Epidermal melanocyte (primary cell): ENCODE data around the gene KRT3.
"Not testable (repeated sequence)": the region's sequence is repeated elsewhere in the genome, so short reads cannot be mapped to it uniquely, and the experiment has no call there.

ENCODE experiments used
- DNase-seq: peaks from one replicate; pipeline ENCODE4 v3.0.0; 2011; ENCODE audit warnings: low spot score; ENCODE audit not compliant: insufficient read length

The KRT3 gene

DNA sequence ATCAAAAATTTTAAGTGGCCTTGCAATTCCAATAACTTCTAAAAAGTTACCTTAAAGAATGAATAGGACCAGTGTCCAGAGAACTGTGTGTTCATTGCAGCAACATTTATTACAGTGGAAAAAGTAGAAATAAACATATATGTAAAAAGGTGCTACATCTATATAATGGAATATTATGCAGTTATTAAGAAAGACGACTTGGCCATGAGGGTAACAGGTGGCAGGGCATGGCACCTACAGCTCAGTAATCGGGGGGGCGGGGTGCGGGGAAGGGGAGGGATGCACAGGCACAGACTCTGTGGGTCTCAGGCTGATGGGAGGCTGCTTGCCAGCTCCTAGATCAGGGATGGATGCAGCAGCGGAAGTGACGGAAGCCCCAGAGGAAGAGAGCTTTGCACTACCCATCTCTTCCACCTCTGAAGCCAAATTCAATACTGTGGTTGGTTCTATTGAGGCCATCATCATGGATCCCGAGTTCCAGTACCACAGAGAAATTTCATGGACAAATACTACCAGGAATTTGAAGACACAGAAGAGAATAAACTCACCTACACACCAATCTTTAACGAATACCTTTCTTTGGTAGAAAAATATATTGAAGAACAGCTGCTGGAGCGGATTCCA is 32.8 kb downstream of the KRT3 start:
- no peak for DNase-seq

DNA sequence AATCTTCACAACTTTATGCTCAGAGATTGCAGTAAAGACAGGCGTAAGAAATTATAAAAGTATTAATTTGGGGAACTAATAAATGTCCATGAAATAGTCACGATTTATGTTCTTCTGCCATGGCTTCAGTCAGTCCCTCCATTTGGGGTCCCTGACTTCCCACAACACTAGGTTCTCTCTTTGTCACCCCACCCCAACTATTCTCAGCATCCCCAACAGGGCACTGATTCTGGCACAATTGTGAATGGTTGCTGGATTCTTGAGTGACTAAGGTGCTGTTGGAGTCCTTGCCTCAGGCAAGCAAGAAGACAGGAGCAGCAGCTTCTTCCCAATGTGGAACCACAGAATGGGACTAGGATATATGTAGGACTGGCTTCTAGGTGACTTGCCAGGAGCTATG is 34.1 kb downstream of the KRT3 start:
- no peak for DNase-seq

DNA sequence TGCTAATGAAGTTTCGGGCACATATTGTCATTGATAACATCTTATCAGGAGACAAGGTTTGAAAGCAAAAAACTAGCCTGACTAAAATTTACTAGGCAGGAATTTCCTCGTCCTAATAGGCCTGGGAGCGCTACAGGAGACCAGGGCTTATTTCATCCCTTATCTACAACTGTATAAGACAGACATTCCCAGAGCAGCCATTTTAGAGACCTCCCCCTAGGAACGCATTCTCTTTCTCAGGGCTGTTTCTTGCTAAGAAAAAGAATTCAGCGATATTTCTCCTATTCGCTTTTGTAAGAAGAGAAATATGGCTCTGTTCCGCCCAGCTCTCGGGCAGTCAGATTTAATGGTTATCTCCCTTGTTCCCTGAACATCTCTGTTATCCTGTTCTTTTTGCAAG is 34.7 kb downstream of the KRT3 start:
- DNase-seq: not testable (repeated sequence)

GRCh38 chr12:52760623-52761022 is 35.3 kb downstream of the KRT3 start:
- no peak for DNase-seq

DNA sequence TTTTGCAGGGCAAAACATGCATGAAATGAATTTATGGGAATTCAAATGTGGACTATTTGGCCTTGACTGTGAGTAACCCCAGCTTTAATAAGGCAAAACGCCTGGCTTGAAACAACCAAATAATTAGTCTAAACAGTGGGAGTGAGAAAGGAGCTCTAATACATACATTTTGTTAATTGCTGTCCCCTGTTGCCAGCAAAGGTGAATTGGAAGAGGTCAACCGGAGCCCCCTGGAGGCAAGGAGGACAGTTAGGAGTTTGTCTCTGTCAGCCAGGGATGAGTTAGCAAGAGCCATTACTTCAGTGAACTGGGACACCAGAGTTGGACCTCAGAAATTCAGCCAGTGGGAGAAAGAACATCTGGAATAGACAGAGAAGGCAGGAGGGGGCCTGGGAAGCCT is 36.2 kb downstream of the KRT3 start:
- DNase-seq: no peak

DNA sequence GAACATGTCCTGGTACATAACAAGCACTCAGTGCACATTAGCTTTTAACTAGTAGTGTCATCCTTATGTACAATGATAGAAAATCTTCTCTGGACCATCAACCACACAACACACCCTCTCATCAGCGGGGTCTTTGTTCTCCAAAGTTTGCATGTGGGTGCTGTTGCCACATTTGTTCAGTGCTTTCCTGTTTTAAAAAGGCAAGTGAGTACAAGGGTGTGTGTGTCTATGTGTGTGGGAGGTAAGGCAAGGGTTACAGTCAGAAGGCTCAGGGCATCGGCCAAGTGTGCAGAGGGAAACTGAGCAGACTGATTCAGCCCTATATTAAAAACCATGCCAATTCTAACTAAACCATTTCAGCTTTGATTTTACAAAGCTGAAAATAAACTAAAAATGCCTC is 36.7 kb downstream of the KRT3 start:
- no peak for DNase-seq

- no peak for DNase-seq
These were observed 38.3 kb downstream of the KRT3 start for GRCh38 chr12:52757449-52758176.

DNA sequence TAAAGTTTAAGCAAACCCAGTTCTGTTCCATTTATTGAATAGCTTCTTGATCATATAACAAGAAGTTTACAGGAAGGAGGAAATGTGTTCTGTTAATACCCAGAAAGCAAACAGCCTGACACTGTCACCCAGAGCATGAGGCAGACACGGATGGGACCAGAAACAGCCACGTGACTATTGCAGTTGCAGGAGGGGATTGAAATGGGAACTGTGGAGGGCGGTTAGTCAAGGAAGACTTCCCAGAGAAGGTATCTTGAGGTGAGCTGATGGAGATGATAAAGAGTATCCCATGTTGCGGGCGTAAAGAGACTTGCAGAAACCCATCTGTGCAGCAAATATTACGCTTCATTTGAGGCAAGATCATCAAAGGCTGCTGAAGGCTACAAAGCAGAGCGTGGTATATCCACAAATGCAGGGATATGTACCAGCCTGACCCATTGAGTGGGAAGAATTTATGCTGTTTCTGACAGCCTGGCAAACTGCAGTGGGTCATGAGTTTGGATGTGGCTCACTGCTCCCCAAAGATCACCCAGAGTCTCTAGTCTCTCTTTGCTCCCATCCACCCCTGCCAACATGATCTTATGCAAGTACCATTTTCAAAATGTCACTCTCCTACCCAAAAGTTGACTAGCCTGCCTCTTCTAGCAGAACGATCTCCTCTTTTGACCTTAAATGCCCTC is 39.5 kb downstream of the KRT3 start:
- DNase-seq: no peak

GRCh38 chr12:52755533-52755932 is 40.4 kb downstream of the KRT3 start:
- no peak for DNase-seq

- DNase-seq: no peak
These were observed 41.8 kb downstream of the KRT3 start for GRCh38 chr12:52754135-52754534.

- no peak for DNase-seq
These were observed 42.6 kb downstream of the KRT3 start for GRCh38 chr12:52753283-52753682.

- no peak for DNase-seq
These were observed 43.4 kb downstream of the KRT3 start for GRCh38 chr12:52752516-52752915.

DNA sequence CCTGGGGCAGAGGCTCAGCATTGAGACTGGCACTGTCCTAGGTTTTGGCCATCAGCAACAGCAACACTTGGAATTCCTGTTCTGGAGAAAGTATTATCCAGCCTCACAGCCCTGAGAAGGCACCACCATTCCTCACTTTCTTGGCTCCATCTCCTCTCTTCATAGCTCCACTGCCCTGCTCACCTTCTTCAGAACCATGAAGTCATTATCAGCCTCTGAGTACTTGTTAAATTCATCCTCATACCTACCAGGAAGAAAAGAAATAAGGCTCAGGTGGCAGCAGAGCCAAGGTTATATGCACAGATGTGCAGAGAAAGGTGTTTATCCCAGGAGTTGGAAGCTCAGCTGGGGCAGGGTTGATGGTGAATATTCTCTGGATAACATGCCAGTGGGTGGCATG is 44.1 kb downstream of the KRT3 start:
- no peak for DNase-seq

DNA sequence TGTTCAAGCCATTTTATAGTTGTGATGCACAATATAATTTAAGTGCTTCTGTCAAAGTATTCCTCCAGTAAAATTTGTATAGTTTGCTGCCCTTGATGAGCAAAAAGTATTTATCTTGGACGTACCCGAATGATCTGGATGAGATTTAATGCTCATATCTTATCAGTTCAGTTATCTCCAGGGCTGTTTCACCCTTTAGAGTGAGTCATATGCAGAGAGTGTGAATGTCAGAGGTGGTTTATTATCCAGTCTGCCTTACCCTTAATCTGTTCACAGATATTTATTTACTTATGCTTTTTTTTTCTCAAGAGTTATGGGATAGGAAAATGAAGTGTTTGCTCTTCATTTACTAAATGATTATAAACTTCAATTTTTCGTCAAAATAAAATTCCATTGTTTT is 45.4 kb downstream of the KRT3 start:
- not testable (repeated sequence) for DNase-seq

DNA sequence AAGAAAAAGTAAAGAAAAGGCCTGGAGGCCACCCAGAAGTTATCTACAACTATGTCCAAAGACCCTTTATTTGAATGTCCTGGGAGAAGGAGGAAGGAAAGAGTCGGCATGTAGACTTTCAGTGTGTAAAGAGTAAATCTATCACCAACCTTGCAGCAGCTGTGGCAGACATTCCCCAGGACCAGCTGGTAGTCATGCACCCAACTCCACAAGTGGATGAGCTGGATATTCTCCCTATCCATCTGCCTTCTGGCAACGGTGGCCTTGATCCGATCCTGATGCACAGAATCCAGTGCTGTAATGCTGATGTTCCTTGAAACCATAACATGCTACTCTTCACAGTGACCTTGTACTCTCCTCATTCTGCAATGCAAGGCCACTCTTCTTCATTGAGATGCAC is 46.1 kb downstream of the KRT3 start:
- DNase-seq: no peak

- DNase-seq: no peak
These were observed 47.3 kb downstream of the KRT3 start for GRCh38 chr12:52748578-52748977.

- no peak for DNase-seq
These were observed 50.4 kb downstream of the KRT3 start for GRCh38 chr12:52745554-52745953.

- DNase-seq: no peak
These were observed 51.3 kb downstream of the KRT3 start for GRCh38 chr12:52744493-52745156.

DNA sequence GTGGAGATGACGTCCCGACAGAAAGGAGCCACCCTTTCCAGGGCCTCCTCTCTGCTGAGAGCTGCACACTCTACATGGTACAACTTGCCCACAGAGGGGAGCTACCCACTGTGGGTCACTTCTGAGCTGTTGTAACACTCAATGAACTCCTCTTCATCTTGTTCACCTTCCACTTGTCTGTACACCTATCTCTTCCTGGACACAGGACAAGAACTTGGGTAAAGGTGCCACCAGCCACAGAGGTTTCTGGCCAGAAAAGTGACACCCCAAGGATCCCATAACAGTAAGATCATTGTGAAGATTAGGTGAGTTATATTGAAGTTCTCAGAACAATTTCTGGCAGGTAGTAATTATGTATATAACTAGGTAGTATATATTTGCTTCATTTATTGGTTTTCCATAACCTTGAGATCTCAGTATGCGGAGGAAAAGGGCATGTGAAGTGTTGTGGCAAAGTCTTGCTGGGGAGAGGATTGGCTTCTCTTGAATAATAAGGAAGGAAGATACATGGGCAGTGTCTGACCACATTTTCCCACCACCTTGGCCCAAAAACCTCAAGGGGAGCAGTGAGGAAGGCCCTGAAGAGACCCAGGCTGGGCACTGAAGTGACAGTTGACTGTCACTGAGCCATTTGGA is 53.0 kb downstream of the KRT3 start:
- DNase-seq: no peak

DNA sequence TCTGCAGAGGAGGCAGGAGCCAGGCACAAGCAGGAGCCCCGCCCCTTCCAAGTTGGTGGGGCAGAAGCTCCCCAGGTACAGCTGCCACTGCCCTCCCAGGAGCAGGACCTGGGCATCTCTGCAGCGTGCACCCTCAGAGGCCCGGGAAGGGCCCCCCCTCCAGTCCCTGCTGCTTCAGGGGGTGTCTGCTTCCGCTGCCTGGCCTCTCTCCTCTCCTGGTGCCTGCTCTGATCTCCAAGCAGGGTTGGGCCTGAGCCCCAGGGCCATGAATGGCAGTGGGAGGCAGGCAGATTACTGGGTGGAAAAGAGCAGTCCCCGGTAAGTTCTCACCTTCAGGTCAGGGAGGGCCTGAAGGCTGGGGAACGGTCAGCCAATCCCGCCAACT is 53.7 kb downstream of the KRT3 start:
- no peak for DNase-seq

DNA sequence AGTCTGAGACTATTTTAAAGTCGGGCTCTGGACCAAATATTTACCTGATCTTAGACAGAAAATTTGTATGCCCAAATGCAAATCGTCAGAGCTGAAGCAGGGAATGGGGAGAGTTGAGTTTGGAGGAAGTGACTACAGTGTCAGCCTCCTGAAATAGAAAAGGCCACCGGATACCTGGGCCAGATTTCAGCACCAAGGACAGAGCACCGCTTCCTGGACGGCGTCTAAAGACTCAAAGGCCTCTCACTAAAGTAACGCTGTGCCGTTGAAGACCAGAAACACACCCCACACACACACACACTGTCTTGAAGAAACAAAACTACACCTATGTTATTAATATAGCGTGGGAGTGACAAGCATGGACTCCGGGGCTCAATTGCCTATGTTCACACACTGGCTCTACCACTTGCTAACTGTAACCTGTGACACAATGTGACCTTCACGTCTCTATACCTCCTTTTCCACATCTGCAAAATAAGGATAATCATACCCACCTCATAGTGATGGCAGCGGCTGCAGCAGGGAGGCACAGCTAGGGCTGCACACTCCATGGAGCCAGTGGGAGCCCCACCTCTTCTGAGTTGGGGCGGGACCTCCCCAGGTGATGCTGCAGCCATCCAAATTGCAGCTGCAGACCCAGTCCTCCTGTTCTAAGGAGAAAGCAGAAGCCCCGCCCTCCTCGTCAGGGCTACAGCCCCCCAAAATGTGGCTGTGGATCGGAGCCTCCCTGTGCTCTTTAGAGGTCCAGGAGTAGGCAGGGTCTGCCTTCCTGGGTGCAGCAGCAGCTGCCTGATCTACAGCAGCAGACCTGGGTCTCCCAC is 54.3 kb downstream of the KRT3 start:
- no peak for DNase-seq
